GM12874 (cell line): ENCODE results near the gene EED.

Experiments
- TF ChIP-seq, protein P1 (sequence below): IDR thresholded peaks from 2 replicates; pipeline ENCODE4 v1.5.1; 2011; ENCODE audit warnings: low read depth, mild to moderate bottlenecking, control low read depth, low read length, moderate library complexity; ENCODE audit not compliant: insufficient read depth

The EED gene

DNA sequence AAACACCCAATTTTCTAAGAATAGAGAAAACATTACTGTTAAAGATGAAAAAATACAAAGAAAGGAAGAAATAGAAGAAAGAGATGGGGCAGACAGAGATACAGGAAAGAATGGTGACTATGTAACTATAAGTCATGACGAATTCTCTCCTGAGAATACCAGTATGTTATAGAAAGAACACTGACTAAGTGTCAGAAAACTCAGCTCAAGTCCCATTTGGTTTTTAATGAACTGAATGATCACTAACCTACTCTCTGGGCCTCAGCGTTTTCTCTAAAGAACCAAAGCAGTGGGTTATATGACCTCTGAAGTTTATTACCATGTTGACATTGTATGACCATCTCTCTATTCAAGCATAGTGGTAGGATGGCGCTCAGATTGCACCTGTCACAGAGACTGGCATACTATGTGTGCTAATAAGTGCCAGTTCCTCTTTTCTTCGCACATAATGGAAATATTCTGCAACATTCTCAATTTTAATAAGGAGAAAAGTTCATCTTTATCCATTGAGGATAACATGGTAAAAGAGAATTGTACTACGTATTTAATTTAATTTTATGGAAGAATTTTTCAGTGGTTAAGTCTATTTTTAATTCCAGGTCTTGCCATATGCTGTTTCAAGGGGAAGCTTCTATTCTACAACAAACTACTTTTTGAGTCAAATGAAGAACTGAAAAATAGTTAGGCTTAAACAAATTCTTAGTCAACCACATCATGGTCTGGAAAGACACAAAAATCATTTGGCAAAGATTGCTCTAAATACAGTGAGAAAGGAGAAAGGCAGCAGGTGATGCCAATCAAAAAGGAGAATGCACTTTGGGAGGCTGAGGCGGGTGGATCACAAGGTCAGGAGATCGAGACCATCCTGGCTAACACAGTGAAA lies 25.0 kb upstream of the EED start:
- TF ChIP-seq, protein P1, sequence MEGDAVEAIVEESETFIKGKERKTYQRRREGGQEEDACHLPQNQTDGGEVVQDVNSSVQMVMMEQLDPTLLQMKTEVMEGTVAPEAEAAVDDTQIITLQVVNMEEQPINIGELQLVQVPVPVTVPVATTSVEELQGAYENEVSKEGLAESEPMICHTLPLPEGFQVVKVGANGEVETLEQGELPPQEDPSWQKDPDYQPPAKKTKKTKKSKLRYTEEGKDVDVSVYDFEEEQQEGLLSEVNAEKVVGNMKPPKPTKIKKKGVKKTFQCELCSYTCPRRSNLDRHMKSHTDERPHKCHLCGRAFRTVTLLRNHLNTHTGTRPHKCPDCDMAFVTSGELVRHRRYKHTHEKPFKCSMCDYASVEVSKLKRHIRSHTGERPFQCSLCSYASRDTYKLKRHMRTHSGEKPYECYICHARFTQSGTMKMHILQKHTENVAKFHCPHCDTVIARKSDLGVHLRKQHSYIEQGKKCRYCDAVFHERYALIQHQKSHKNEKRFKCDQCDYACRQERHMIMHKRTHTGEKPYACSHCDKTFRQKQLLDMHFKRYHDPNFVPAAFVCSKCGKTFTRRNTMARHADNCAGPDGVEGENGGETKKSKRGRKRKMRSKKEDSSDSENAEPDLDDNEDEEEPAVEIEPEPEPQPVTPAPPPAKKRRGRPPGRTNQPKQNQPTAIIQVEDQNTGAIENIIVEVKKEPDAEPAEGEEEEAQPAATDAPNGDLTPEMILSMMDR, result no peak

DNA sequence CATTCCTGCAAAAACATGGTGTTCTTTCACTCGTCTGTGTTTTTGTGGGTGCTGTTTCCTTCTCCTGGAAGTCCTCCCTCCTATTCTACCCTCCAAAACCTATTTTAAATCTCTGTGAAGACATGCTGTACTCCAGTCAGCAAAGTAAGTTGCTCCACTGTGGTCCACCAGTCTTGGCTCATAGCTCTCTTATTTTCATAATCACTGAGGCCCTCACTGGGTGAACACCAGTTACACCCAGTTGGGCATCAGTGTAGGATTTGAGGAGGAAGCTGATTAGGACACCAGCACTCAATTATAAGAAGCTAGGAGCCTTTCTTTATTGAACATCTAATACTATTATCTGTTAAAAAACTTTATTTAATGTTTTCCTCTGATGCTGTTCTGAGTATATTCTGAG lies 23.9 kb upstream of the EED start:
- TF ChIP-seq, protein P1, result no peak

DNA sequence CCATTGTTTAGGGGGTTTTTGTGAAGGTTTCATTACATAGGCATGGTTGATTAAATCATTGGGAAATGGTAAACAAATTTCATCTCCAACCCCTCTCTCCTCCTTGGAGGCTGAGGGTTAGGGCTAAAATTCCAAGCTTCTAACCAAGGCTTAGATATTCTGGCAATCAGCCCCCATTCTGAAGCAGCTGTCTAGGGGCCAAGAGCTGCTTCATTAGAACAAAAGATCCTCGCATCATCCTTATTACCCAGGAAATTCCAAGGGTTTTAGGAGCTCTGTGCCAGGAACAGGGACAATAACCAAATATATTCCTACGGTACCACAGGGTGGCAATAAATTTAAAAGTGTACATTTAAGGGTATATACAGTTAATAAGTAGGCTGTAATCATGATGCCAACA lies 22.5 kb upstream of the EED start:
- TF ChIP-seq, protein P1, result no peak

DNA sequence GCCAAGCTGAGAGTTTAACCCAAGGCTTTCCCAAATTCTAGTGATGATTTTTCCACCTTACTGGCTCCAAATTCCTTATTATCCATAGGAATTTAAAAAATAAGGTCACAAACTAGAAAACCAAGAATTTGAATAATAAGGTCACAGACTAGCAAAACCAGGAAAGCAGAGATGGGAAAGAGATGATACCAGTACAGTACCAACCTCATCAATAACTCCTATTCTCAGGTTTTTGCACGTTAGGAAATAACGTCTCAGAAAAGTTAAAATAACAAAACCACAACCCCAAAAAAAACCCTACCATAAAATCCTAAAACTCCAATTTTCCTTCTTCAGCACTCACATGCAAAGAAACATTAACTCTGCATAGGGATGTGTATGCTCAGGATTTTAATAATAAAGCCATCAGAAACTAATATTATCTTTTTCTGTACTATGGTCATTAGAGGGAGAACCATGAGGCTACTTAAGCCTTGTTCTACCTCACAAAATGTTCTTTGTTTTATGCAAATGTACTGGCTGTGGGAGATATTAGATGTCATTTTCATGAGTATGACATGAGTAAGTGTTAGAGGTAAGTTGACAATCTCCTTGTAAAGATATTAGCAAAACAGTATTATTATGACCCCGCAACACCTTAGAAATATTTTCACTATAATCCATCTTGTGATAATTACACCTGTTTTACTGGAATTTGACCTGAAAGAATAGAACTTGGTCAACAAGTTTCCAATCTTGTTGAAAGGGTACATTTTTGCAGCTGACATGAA lies 16.1 kb upstream of the EED start:
- TF ChIP-seq, protein P1, result no peak

DNA sequence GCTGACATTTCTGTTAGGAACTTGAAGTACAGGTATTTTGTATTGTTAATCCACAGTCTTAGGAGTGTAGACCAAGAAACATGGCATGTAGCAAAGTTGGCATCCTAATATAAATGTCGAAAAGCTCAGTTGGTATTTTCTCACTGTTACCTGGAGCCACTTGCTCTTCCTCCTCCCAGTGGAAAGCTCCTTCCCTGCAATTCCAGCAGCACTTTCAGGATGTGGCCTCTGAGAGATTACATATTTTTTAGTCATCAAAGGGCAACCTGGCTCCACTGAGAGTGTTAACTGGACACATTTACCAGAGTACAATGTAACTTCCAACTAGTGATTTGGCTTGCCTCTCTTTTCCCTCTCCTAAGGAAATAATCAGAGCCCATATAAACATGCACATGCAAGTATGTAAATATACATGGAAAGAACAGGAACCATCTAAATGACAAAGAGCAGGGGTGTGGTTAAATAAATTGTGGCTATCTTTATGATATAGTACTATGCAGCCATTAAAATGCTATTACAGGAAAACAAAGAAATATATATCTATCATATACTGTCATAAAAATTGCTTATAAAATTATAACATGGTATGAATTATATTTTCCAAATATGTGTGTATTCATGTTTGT lies 14.3 kb upstream of the EED start:
- TF ChIP-seq, protein P1, result no peak

DNA sequence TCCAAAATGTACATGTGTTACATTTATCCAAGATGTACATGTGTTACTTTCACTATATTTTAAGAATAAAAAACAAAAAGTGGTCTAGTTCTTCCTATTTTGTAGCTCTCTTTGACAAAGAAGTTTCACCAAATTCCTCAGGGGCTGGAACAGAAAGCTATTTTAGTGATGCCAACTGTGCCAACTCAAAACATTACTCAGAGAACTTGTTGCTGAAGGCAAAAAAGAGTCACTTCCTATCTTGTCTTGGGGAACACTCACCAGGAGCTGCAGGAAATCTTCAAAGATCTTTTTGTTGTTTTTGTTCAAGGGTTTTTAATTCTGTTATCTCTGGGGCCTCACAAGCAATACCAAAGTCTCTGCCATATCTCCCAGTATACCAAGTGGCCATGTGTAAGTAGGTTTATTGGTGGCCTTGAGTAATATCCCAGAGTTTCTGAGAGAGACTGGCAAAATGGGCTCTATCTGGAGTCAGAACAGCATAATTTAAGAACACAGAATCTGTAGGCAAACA lies 13.6 kb upstream of the EED start:
- TF ChIP-seq, protein P1, result no peak

DNA sequence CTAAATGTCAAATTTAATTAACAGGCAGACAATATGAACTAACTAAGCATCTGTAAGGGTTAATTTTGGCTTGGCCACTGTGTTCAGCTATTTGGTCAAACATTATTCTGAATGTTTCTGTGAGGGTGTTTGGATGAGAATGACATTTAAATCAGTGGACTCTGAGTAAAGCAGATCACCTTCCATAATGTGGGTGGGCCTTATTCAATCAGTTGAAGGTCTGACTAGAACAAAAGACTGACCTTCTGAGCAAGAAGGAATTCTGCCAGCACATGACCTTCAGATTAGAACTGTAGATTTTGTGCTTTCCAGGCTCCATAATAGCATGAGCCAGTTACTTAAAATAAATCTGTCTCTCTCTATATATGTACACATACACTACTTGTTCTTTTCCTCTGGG lies 12.0 kb upstream of the EED start:
- TF ChIP-seq, protein P1, result no peak
